Spleen (tissue), 11 donors: ENCODE results near the gene ATF1. TPM values are rescaled to one million over a fixed set of nuclear protein-coding genes. Genes with fewer than 3 reads are reported as not detected.
"Not testable (repeated sequence)": the region's sequence is repeated elsewhere in the genome, so short reads cannot be mapped to it uniquely, and the experiment has no call there.

Experiments
- DNase-seq: peaks from one replicate; pipeline ENCODE4 v3.0.0-alpha.2; 2020
- H3K27ac ChIP-seq, 8 donors: fragments of 200-600 bp; sonication (generic) in 7 of 8; 1 replicate in 4 of 8; 2 replicates in 4 of 8; pipeline versions ENCODE4 v1.5.0 to v1.8.0; 2016 to 2021; ENCODE audit warnings: inconsistent platforms in 4 of 8, mild to moderate bottlenecking in 4 of 8, moderate library complexity in 1 of 8
- H3K27me3 ChIP-seq, 7 donors: fragments of 200-600 bp; sonication (generic) in 6 of 7; replicated peaks in 1 of 7; 1 replicate in 4 of 7; 2 replicates in 3 of 7; pipeline versions ENCODE4 v1.5.0 to v1.8.0; 2016 to 2021; ENCODE audit warnings: inconsistent platforms in 3 of 7, mild to moderate bottlenecking in 1 of 7
- H3K36me3 ChIP-seq, 6 donors: fragments of 200-600 bp; sonication (generic) in 5 of 6; 1 replicate in 4 of 6; 2 replicates in 2 of 6; pipeline versions ENCODE4 v1.5.0 to v1.8.0; 2016 to 2021; ENCODE audit warnings: inconsistent platforms in 2 of 6
- H3K4me1 ChIP-seq, 6 donors: fragments of 200-600 bp; sonication (generic) in 5 of 6; 1 replicate in 3 of 6; 2 replicates in 3 of 6; pipeline versions ENCODE4 v1.5.0 to v1.8.0; 2016 to 2021; ENCODE audit warnings: inconsistent platforms in 3 of 6
- H3K4me3 ChIP-seq, 8 donors: fragments of 200-600 bp; sonication (generic) in 7 of 8; 1 replicate in 4 of 8; 2 replicates in 4 of 8; pipeline versions ENCODE4 v1.5.0 to v1.8.0; 2016 to 2021; ENCODE audit warnings: inconsistent platforms in 4 of 8, mild to moderate bottlenecking in 4 of 8, moderate library complexity in 2 of 8
- H3K9me3 ChIP-seq, 8 donors: fragments of 200-600 bp; sonication (generic) in 7 of 8; 1 replicate in 4 of 8; 2 replicates in 4 of 8; pipeline versions ENCODE4 v1.5.0 to v1.8.0; 2016 to 2021; ENCODE audit warnings: inconsistent platforms in 4 of 8
- CTCF ChIP-seq, 11 experiments: fragments of 200-600 bp in 7 of 11; fragments of 450-650 bp in 4 of 11; sonication (generic) in 4 of 11; IDR thresholded peaks in 8 of 11; conservative IDR thresholded peaks in 3 of 11; 1 replicate in 7 of 11; 2 replicates in 4 of 11; pipeline versions ENCODE4 v1.4.0 to v1.8.0; 2016 to 2021; ENCODE audit warnings: antibody characterized with exemption in 11 of 11, inconsistent platforms in 4 of 11, mild to moderate bottlenecking in 1 of 11
- POLR2A ChIP-seq, 3 donors: fragments of 450-650 bp; IDR thresholded peaks; one replicate each; pipeline ENCODE4 v1.5.1; 2017; ENCODE audit warnings: antibody characterized with exemption in 3 of 3, mild to moderate bottlenecking in 1 of 3
- POLR2AphosphoS5 ChIP-seq, 3 donors: sonication (generic); formaldehyde crosslinking; IDR thresholded peaks; one replicate each; pipeline ENCODE4 v1.5.1; 2017; ENCODE audit warnings: antibody characterized with exemption in 3 of 3
- WGBS, 5 donors: extraction: QIAGEN DNeasy Blood & Tissue Kit in 3 of 5; methylation state at CpG; one replicate each; pipeline versions ENCODE4 v1.1.5 to v1.1.7; 2013 to 2018; 5-methylcytosine and 5-hydroxymethylcytosine counted together
- intact Hi-C: fragments of 100-400 bp; cut with DNase I; formaldehyde crosslinking; loops from one replicate; pipeline ENCODE4 v1.15.0; 2023; ENCODE audit warnings: low total_unique reads
- polyA plus RNA-seq, 3 donors: library from polyadenylated mRNA; stranded (reverse); fragments of 200-250 nt; gene quantifications; one replicate each; pipeline ENCODE4 v1.2.1, GENCODE V29; 2013
- total RNA-seq, 7 donors: library from RNA; depleted of rRNA in 3 of 7; stranded (reverse); fragments of >200 nt in 3 of 7; fragmentation: NEBNext Ultra II Directional in 4 of 7; extraction: Animal tissue kit (Norgen Biotek cat#: 25700) in 4 of 7; gene quantifications; one replicate each; pipeline versions ENCODE4 v1.1.0 to v1.2.1, GENCODE V29; 2016 to 2021
- donor health status: healthy with polysubstance abuse.
- donor health status: DM: no; HTN: no; CAD: no; lungs with moderate emphysema.
- donor health status: DM: no; HTN: no; CAD: no.
- donor health status: Bipolar disorder and iron deficiency.
- donor health status: healthy.
- donor health status: DM: no; HTN: no; CAD: no.
- donor health status: DM: yes; HTN: yes; CAD: no.

The ATF1 gene
- total and polyA plus RNA-seq, 10 donors: 10.3 to 41.7 (median 18.8) TPM

DNA sequence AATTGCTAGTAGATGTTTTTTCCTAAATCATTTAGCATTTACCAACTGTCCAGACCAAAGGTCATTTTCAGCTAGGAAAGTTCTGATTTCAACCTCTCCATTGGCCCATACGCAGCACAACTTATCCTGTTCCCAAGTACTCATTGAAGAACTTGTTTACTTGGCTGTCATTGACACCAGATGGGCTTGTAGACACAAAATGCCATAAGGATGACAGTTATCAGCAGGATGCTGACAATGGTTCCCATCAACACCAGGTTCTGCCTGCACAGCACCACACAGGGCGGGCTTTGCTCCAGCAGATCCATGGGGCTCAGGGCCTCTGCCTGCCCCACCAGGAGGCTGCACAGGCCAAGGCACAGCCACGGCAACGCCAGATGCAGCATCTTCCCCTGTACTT lies 42.3 kb downstream of the ATF1 start:
- H3K27ac ChIP-seq: no peak overlapping the region
- no peak overlapping the region for H3K4me3 ChIP-seq
- 97 to 99% (median 97%) methylated on average over 4 of the region's 4 CpGs for WGBS, 5 donors
- no peaks in the 10 kb centered on the region for H3K4me1 ChIP-seq
- peaks cover 0 to 84% (median 18%) of the 10 kb centered on the region in 6 donors for H3K36me3 ChIP-seq
- intact Hi-C loops: no loop called here
- no peak for TF ChIP-seq CTCF (IDR thresholded peaks at IDR 0.05 in 8 of 11, conservative IDR thresholded peaks at IDR 0.05 in 3 of 11)
- no peak for TF ChIP-seq POLR2A (IDR thresholded peaks at IDR 0.05)
- no peak for TF ChIP-seq POLR2AphosphoS5 (IDR thresholded peaks at IDR 0.05)
- no peak for DNase-seq
- no peaks in the 10 kb centered on the region for H3K9me3 ChIP-seq
- no peaks in the 10 kb centered on the region for H3K27me3 ChIP-seq

- intact Hi-C loops, H3K9me3 ChIP-seq, H3K27ac ChIP-seq, H3K4me3 ChIP-seq, H3K27me3 ChIP-seq, DNase-seq, H3K4me1 ChIP-seq: not testable (repeated sequence)
- H3K36me3 ChIP-seq: peaks cover 0 to 89% (median 43%) of the 10 kb centered on the region in 6 donors
- 96 to 98% (median 96%) methylated on average over 4 of the region's 4 CpGs for WGBS, 5 donors
Measured at GRCh38 chr12:50809131-50809530, 45.2 kb downstream of the ATF1 start.

- H3K27ac ChIP-seq, H3K4me1 ChIP-seq, intact Hi-C loops, H3K4me3 ChIP-seq, DNase-seq, H3K27me3 ChIP-seq, H3K9me3 ChIP-seq: not testable (repeated sequence)
- peaks cover 0 to 100% (median 86%) of the 10 kb centered on the region in 6 donors for H3K36me3 ChIP-seq
- WGBS, 5 donors: 94 to 98% (median 97%) methylated on average over 7 of the region's 7 CpGs
Measured at GRCh38 chr12:50814921-50815320, 51.0 kb downstream of the ATF1 start.

DNA sequence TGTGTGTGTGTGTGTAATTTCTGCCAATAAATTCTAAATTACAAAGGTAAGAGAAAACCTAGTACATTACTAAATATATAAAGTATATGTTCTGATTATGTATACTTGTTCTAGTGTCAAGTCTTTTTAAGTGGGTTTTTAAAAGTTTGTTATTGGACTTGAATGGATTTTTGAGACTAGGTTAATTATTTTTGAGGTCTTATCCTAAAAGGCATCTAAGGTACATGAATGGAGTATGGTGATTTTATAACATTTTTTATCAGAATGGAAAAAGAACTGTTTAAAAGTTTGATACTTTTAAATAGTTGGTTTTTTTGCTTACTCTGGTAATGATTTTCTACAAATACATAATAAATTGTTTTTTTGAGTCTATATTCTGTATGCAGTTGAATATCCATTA lies 56.3 kb downstream of the ATF1 start:
- intact Hi-C loops: no loop called here
- no peak overlapping the region for H3K27ac ChIP-seq
- TF ChIP-seq CTCF (IDR thresholded peaks at IDR 0.05 in 8 of 11, conservative IDR thresholded peaks at IDR 0.05 in 3 of 11): no peak
- TF ChIP-seq POLR2A (IDR thresholded peaks at IDR 0.05): no peak
- no peak for TF ChIP-seq POLR2AphosphoS5 (IDR thresholded peaks at IDR 0.05)
- peaks cover 0 to 68% (median 42%) of the 10 kb centered on the region in 6 donors for H3K36me3 ChIP-seq
- H3K4me1 ChIP-seq: peaks cover 0 to 4% (median 2%) of the 10 kb centered on the region in 6 donors
- no peak for DNase-seq
- H3K4me3 ChIP-seq: no peak overlapping the region
- H3K27me3 ChIP-seq: no peaks in the 10 kb centered on the region
- H3K9me3 ChIP-seq: no peaks in the 10 kb centered on the region

DNA sequence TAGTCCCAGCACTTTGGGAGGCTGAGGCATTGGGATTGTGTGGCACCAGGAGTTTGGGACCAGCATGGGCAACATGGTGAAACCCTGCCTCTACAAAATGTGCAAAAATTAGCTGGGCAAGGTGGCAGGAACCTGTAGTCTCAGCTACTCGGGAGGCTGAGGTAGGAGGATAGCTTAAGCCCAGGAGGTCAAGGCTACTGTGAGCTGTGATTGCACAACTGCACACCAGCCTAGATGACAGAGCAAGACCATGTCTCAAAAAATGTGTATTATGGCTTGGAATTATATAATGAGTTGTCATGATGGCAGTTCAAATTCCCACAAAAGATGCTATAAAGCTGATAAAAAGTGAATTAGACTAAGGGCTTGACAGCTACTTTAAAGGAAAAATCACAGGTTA lies 58.2 kb downstream of the ATF1 start:
- H3K27ac ChIP-seq: no peak overlapping the region
- no peak for DNase-seq
- peaks cover 0 to 49% (median 24%) of the 10 kb centered on the region in 6 donors for H3K36me3 ChIP-seq
- H3K4me3 ChIP-seq: no peak overlapping the region
- no peaks in the 10 kb centered on the region for H3K27me3 ChIP-seq
- WGBS, 5 donors: 67 to 91% (median 81%) methylated on average over 1 of the region's 1 CpG
- H3K9me3 ChIP-seq: no peaks in the 10 kb centered on the region
- intact Hi-C loops: no loop called here
- no peak for TF ChIP-seq POLR2AphosphoS5 (IDR thresholded peaks at IDR 0.05)
- no peak for TF ChIP-seq POLR2A (IDR thresholded peaks at IDR 0.05)
- no peak for TF ChIP-seq CTCF (IDR thresholded peaks at IDR 0.05 in 8 of 11, conservative IDR thresholded peaks at IDR 0.05 in 3 of 11)
- peaks cover 0 to 12% (median 10%) of the 10 kb centered on the region in 6 donors for H3K4me1 ChIP-seq

DNA sequence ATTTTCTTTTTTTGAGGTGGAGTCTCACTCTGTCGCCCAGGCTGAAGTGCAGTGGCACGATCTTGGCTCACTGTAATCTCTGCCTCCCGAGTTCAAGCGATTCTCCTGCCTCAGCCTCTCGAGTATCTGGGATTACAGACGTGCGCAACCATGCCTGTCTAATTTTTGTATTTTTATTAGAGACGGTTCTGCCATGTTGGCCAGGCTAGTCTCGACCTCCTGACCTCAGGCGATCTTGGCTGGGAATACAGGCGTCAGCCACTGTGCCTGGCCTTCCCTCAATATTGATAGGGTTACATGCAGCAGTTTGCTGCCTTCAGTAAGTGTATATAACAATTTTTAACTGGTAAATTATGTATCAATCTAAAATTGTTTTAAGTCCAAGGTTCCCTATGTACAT lies 59.8 kb downstream of the ATF1 start:
- Histone ChIP-seq H3K36me3 (peaks cover 0 to 33% (median 11%) of the 10 kb centered on the region in 6 donors), H3K4me1 (peaks cover 0 to 12% (median 10%) of the 10 kb centered on the region in 6 donors)
- not testable (repeated sequence) for DNase-seq, H3K27me3 ChIP-seq, H3K27ac ChIP-seq, H3K9me3 ChIP-seq, H3K4me3 ChIP-seq
- 88 to 95% (median 93%) methylated on average over 11 of the region's 11 CpGs for WGBS, 5 donors
- intact Hi-C loops: loop anchor here (2.0 kb wide), 1 partner anchor 163 kb away; no protein-coding TSS in a partner anchor
